GM12872 (cell line): Measurements from ENCODE around the gene SH3BP4.

Source experiments
- CTCF ChIP-seq: IDR thresholded peaks from 3 replicates; pipeline ENCODE4 v1.5.1; 2011; ENCODE audit warnings: low read depth, mild to moderate bottlenecking, low read length, moderate library complexity; ENCODE audit not compliant: insufficient read depth

SH3BP4 gene

GRCh38 chr2:234931371-234931770 lies 20.4 kb upstream of the SH3BP4 start:
- no peak for TF ChIP-seq CTCF

GRCh38 chr2:234932591-234933168 lies 19.1 kb upstream of the SH3BP4 start:
- TF ChIP-seq CTCF = no peak

- no peak for TF ChIP-seq CTCF
These were observed 16.5 kb upstream of the SH3BP4 start for GRCh38 chr2:234935311-234935710.

GRCh38 chr2:234939576-234939975 lies 12.2 kb upstream of the SH3BP4 start:
- TF ChIP-seq CTCF = no peak

- no peak for TF ChIP-seq CTCF
These were observed 11.8 kb upstream of the SH3BP4 start for GRCh38 chr2:234939996-234940395.

- TF ChIP-seq CTCF = no peak
These were observed 11.3 kb upstream of the SH3BP4 start for GRCh38 chr2:234940527-234940926.

- TF ChIP-seq CTCF = no peak
These were observed 6.4 kb upstream of the SH3BP4 start for GRCh38 chr2:234945339-234945873.
